ENCODE data around the gene GLB1L2.
A peak's percentile ranks its signal among the peaks of the same experiment; 100 is the strongest.

The GLB1L2 gene

DNA sequence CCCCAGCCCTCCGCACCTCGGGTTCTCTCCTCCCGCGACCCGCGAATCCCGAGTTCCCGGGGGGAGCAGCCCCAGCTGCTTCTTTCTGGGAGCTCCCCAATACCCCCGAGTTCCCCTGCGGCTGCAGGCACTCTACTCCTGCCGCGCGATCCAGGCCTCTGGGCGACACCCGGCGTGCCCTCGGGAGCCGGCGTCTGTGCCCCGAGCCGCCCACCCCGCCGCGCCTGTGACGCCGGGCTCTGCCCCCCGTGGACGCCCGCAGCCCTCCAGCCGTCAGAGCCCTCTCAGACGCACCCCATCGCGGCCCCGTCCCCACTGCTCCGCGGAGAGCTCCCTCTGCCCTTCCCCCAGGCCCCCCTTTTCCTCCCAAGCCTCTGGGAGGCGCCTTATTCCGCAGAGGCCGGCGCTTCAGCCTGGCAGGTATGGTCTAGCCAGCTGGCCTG lies 422 bp downstream of the GLB1L2 start:
- Histone ChIP-seq H3K4me1 (ENCODE audit: control insufficient read depth in 1 of 2, insufficient read depth in 1 of 2, low read depth in 1 of 2, low read length in 1 of 2) (peaks cover 4 to 6% of the 10 kb centered on the region in 2 experiments), H3K9me3 (no peaks in the 10 kb centered on the region), H3K36me3 (no peaks in the 10 kb centered on the region), H3K27me3 (peaks cover 89% of the 10 kb centered on the region), H3K4me3 (ENCODE audit: low read depth in 1 of 2, low read length in 1 of 2) (peak overlapping the region; percentile 25 to 47), H3K27ac (no peak overlapping the region)
- no peak for TF ChIP-seq CTCF (IDR thresholded peaks at IDR 0.05)

DNA sequence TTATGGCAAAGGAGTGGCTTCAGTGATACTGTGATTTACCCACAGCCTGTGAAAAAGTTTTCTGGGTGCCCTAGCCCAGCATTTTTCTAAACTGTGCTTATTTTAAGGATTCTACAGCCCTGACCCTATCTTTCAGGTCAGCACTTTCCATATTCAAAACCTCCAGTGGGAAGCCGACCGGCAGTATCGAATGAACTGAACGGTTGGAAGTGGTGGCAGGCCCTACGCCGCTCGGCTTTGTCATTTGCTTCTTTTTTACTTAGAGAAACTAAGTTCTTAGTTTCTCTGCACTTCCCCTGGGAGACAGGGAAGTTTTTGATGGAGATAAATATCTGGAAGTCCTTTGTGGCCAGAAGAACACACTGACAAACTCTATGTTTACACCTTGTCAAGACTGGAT lies 994 bp downstream of the GLB1L2 start:
- no peak overlapping the region for H3K4me3 ChIP-seq (ENCODE audit: low read depth in 1 of 2, low read length in 1 of 2)

GRCh38 chr11:134333312-134333711 lies 1.5 kb downstream of the GLB1L2 start:
- TF ChIP-seq CTCF (IDR thresholded peaks at IDR 0.05): no peak
- Histone ChIP-seq H3K27me3 (peaks cover 86% of the 10 kb centered on the region), H3K4me1 (ENCODE audit: control insufficient read depth in 1 of 2, insufficient read depth in 1 of 2, low read depth in 1 of 2, low read length in 1 of 2) (peaks cover 4 to 6% of the 10 kb centered on the region in 2 experiments)

More for the DNA sequence above, 994 bp downstream of the GLB1L2 start:
- Histone ChIP-seq H3K36me3 (no peaks in the 10 kb centered on the region), H3K9me3 (no peaks in the 10 kb centered on the region), H3K27ac (no peak overlapping the region), H3K27me3 (peaks cover 90% of the 10 kb centered on the region), H3K4me1 (ENCODE audit: control insufficient read depth in 1 of 2, insufficient read depth in 1 of 2, low read depth in 1 of 2, low read length in 1 of 2) (peaks cover 4 to 6% of the 10 kb centered on the region in 2 experiments)
- TF ChIP-seq CTCF (IDR thresholded peaks at IDR 0.05): no peak

DNA sequence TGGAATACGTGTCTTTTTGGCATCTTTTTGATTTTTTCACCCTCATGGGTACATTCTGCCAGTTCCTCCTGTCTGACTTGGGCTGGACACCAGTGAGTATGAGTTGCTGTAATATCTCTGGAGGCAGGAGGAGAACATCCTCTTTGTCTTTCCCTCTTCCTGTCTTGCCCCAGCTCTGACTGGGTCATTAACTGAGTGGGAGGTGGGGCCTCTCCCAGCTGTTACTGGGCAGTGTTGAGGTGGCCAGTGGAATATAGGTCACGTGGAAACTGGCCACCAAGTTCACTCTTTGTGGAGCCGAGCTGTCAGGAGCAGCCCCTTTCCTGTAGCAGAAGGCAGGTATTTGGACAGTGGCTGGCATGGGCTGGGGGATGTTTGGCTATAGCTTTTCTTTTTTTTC lies 2.2 kb downstream of the GLB1L2 start:
- H3K36me3 ChIP-seq: no peaks in the 10 kb centered on the region
- H3K4me3 ChIP-seq (ENCODE audit: low read depth in 1 of 2, low read length in 1 of 2): no peak overlapping the region
- no peak for TF ChIP-seq CTCF (IDR thresholded peaks at IDR 0.05)
- peaks cover 4 to 6% of the 10 kb centered on the region in 2 experiments for H3K4me1 ChIP-seq (ENCODE audit: control insufficient read depth in 1 of 2, insufficient read depth in 1 of 2, low read depth in 1 of 2, low read length in 1 of 2)
- H3K27me3 ChIP-seq: peaks cover 80% of the 10 kb centered on the region
- no peaks in the 10 kb centered on the region for H3K9me3 ChIP-seq
- no peak overlapping the region for H3K27ac ChIP-seq

More at GRCh38 chr11:134333312-134333711, 1.5 kb downstream of the GLB1L2 start:
- Histone ChIP-seq H3K36me3 (no peaks in the 10 kb centered on the region), H3K9me3 (no peaks in the 10 kb centered on the region), H3K27ac (no peak overlapping the region), H3K4me3 (ENCODE audit: low read depth in 1 of 2, low read length in 1 of 2) (no peak overlapping the region)

GRCh38 chr11:134334796-134335571 lies 3.2 kb downstream of the GLB1L2 start:
- no peaks in the 10 kb centered on the region for H3K36me3 ChIP-seq
- H3K4me1 ChIP-seq (ENCODE audit: control insufficient read depth in 1 of 2, insufficient read depth in 1 of 2, low read depth in 1 of 2, low read length in 1 of 2): peaks cover 4 to 6% of the 10 kb centered on the region in 2 experiments
- TF ChIP-seq CTCF (IDR thresholded peaks at IDR 0.05): no peak
- H3K27ac ChIP-seq: no peak overlapping the region
- H3K9me3 ChIP-seq: no peaks in the 10 kb centered on the region
- no peak overlapping the region for H3K4me3 ChIP-seq (ENCODE audit: low read depth in 1 of 2, low read length in 1 of 2)
- H3K27me3 ChIP-seq: peaks cover 69% of the 10 kb centered on the region

Measured in neutrophil (primary cell).